ENCODE data around the gene PWWP2A. TPM values are rescaled to one million over a fixed set of nuclear protein-coding genes. Genes with fewer than 3 reads are reported as not detected.

PWWP2A gene
- total and polyA plus RNA-seq, 2 donors (not counting 1 experiment from before 2014, with no cell fraction given), result 10.4 to 17.0 TPM

DNA sequence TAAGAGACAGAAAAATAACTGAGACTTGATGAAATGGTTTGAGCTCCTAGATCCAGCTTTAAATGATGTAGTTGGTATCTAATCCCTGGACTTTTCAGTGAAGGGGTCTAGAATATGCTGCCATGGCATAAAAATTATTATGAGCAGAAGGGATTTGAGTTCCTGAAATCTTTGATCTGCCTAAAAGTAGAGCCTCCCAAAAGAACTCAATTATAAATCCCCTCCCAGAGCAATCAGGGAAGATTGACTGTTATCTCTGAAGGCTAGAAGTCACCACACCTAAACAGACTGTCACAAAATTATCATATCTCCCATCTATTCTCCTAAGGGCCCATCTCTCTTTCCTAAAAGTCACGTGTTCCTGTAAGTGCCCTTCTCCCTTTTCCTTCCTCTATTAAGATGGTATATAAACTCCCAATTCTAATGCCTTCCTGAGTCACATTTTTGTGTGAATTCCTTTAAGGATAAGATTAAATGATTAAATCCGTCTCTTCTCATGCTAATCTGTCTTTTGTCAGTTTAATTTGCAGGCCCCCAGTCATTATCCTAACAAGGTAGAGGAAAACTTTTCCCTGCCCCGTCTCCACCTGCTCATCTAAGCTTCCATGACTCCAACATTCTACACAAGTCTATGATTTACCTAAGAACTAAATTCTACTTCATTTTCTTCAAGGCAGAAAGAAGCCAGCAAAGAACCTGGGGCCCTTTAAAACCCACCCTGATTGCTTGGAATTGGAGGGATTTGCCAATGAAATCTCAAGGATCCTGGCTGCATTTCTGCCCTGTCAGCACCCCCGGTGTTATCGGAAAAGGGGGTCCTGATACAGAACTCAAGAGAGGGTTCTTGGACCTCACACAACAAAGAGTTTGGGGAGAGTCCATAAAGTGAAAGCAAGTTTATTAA lies 47.1 kb upstream of the PWWP2A start:
- no peaks in the 10 kb centered on the region for H3K9me3 ChIP-seq (ENCODE audit: control insufficient read depth, insufficient read depth, low read depth, low read length)
- peak overlapping the region; percentile 97 for H3K27ac ChIP-seq (ENCODE audit: insufficient read depth, low read length)
- H3K27me3 ChIP-seq (ENCODE audit: control insufficient read depth, insufficient read depth, low read length), result no peaks in the 10 kb centered on the region
- peak overlapping the region; percentile 17 for H3K4me2 ChIP-seq (ENCODE audit: extremely low read depth, insufficient read depth, low read length)
- H4K20me1 ChIP-seq (ENCODE audit: control insufficient read depth, extremely low read depth, insufficient read depth, low read length), result no peaks in the 10 kb centered on the region
- peaks cover 19% of the 10 kb centered on the region for H3K4me1 ChIP-seq (ENCODE audit: control insufficient read depth, extremely low read depth, insufficient read depth, low read length)
- H2AFZ ChIP-seq (ENCODE audit: low read length), result no peak overlapping the region
- DNase-seq (ENCODE audit: low read depth in 2 of 2), result no peak
- no peak overlapping the region for H3K9ac ChIP-seq (ENCODE audit: insufficient read depth, low read length)
- no peaks in the 10 kb centered on the region for H3K36me3 ChIP-seq (ENCODE audit: control insufficient read depth, insufficient read depth, low read length)
- TF ChIP-seq, protein P1, sequence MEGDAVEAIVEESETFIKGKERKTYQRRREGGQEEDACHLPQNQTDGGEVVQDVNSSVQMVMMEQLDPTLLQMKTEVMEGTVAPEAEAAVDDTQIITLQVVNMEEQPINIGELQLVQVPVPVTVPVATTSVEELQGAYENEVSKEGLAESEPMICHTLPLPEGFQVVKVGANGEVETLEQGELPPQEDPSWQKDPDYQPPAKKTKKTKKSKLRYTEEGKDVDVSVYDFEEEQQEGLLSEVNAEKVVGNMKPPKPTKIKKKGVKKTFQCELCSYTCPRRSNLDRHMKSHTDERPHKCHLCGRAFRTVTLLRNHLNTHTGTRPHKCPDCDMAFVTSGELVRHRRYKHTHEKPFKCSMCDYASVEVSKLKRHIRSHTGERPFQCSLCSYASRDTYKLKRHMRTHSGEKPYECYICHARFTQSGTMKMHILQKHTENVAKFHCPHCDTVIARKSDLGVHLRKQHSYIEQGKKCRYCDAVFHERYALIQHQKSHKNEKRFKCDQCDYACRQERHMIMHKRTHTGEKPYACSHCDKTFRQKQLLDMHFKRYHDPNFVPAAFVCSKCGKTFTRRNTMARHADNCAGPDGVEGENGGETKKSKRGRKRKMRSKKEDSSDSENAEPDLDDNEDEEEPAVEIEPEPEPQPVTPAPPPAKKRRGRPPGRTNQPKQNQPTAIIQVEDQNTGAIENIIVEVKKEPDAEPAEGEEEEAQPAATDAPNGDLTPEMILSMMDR (conservative IDR thresholded peaks at IDR 0.05 in 1 of 2, IDR thresholded peaks at IDR 0.05 in 1 of 2; ENCODE audit: low read depth in 1 of 2, low read length in 2 of 2), result no peak
- H3K79me2 ChIP-seq (ENCODE audit: control insufficient read depth, insufficient read depth, low read length), result no peaks in the 10 kb centered on the region
- peak overlapping the region in 1 of 4 experiments; percentile 34 for H3K4me3 ChIP-seq (replicated peaks in 1 of 4; ENCODE audit: control extremely low read depth in 1 of 4, insufficient read depth in 1 of 4, low read depth in 3 of 4, low read length in 4 of 4)

DNA sequence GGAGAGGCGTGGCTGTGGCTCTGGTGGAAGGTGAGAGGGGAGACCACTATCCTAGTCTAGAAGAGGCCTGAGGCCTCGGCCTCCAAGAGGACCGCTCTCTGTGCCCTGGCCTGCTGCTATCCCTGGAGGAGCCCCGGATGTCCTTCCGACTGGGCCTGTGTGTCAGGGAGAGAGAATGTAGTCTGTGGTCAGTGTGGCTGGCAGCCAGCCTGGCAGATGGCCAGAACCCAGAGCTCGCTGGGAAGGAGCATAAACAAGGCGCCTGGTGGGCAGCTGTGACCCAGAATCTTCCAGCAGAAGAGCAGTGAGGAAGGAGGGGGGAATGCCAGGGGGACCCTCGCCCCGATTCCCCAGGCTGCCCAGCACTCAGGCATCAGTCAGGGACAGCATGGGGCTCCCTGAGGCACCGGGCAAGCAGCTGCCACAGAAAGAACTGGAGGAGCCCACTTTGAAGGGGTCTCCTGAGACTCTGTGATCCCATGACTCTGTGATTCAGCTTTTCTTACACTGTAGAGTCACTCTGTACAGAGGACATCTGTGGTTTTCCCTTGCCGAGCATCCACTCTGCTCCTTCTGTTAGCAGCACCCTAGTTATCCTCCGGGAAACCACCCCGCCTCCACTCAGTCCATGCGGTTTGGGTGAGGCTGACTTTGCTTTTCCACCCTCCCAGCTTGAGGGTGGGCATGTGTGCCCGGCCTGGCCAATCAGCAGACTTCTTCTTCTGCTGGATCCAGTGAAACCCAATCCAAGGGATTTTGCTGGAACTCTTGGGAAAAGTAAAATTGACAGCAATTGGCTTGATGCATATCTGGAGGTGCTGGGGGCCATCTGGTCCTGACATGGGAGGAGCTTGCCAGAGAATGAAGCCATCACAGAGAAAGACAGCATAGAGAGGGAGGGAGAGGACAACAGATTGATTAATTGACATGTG lies 46.2 kb upstream of the PWWP2A start:
- Histone ChIP-seq H3K9me3 (ENCODE audit: control insufficient read depth, insufficient read depth, low read depth, low read length) (no peaks in the 10 kb centered on the region), H3K27ac (ENCODE audit: insufficient read depth, low read length) (peak overlapping the region; percentile 97), H3K4me2 (ENCODE audit: extremely low read depth, insufficient read depth, low read length) (peak overlapping the region; percentile 76), H3K4me1 (ENCODE audit: control insufficient read depth, extremely low read depth, insufficient read depth, low read length) (peaks cover 19% of the 10 kb centered on the region), H4K20me1 (ENCODE audit: control insufficient read depth, extremely low read depth, insufficient read depth, low read length) (no peaks in the 10 kb centered on the region), H3K9ac (ENCODE audit: insufficient read depth, low read length) (peak overlapping the region; percentile 73), H3K36me3 (ENCODE audit: control insufficient read depth, insufficient read depth, low read length) (no peaks in the 10 kb centered on the region), H3K4me3 (replicated peaks in 1 of 4; ENCODE audit: control extremely low read depth in 1 of 4, insufficient read depth in 1 of 4, low read depth in 3 of 4, low read length in 4 of 4) (peak overlapping the region in 2 of 4 experiments; percentile 28 to 51), H2AFZ (ENCODE audit: low read length) (peak overlapping the region; percentile 67), H3K27me3 (ENCODE audit: control insufficient read depth, insufficient read depth, low read length) (no peaks in the 10 kb centered on the region), H3K79me2 (ENCODE audit: control insufficient read depth, insufficient read depth, low read length) (no peaks in the 10 kb centered on the region)
- DNase-seq (ENCODE audit: low read depth in 2 of 2), result peak; percentile 99
- TF ChIP-seq EZH2 (IDR thresholded peaks at IDR 0.05; ENCODE audit: low read length, missing control alignments), result no peak
- TF ChIP-seq, protein P1 (conservative IDR thresholded peaks at IDR 0.05 in 1 of 2, IDR thresholded peaks at IDR 0.05 in 1 of 2; ENCODE audit: low read depth in 1 of 2, low read length in 2 of 2), result no peak

DNA sequence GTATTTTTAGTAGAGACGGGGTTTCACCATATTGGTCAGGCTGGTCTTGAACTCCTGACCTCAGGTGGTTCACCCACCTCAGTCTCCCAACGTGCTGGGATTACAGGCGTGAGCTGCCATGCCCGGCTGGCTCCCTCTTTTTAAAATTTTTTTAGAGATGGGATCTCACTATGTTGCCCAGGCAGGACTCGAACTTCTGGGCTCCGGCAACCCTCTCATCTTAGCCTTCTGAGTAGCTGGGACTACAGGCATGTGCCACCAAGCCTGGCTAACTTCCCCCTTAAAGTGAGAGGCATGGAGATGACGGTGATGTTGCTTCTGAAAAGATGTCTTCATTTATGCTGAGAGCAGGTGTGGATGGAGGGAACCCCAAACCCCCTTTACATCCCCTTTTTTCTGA lies 43.7 kb upstream of the PWWP2A start:
- H3K4me1 ChIP-seq (ENCODE audit: control insufficient read depth, extremely low read depth, insufficient read depth, low read length), result peaks cover 16% of the 10 kb centered on the region
- no peak for DNase-seq (ENCODE audit: low read depth in 2 of 2)
- TF ChIP-seq, protein P1 (conservative IDR thresholded peaks at IDR 0.05 in 1 of 2, IDR thresholded peaks at IDR 0.05 in 1 of 2; ENCODE audit: low read depth in 1 of 2, low read length in 2 of 2), result no peak
- no peak for TF ChIP-seq EZH2 (IDR thresholded peaks at IDR 0.05; ENCODE audit: low read length, missing control alignments)
- no peak overlapping the region for H3K9ac ChIP-seq (ENCODE audit: insufficient read depth, low read length)
- H3K4me2 ChIP-seq (ENCODE audit: extremely low read depth, insufficient read depth, low read length), result no peak overlapping the region
- no peak overlapping the region for H2AFZ ChIP-seq (ENCODE audit: low read length)
- H3K9me3 ChIP-seq (ENCODE audit: control insufficient read depth, insufficient read depth, low read depth, low read length), result no peaks in the 10 kb centered on the region
- H3K27ac ChIP-seq (ENCODE audit: insufficient read depth, low read length), result no peak overlapping the region
- no peaks in the 10 kb centered on the region for H3K27me3 ChIP-seq (ENCODE audit: control insufficient read depth, insufficient read depth, low read length)
- no peaks in the 10 kb centered on the region for H4K20me1 ChIP-seq (ENCODE audit: control insufficient read depth, extremely low read depth, insufficient read depth, low read length)
- H3K36me3 ChIP-seq (ENCODE audit: control insufficient read depth, insufficient read depth, low read length), result no peaks in the 10 kb centered on the region
- no peak overlapping the region for H3K4me3 ChIP-seq (replicated peaks in 1 of 4; ENCODE audit: control extremely low read depth in 1 of 4, insufficient read depth in 1 of 4, low read depth in 3 of 4, low read length in 4 of 4)
- H3K79me2 ChIP-seq (ENCODE audit: control insufficient read depth, insufficient read depth, low read length), result no peaks in the 10 kb centered on the region

Data from fibroblast of lung (primary cell).